Right hindlimb (tissue), 1 donor: ENCODE measurements around the gene P2RY6.

ENCODE experiments used
- DNase-seq: peaks from one replicate; pipeline ENCODE4 v3.0.0-alpha.2; 2018

P2RY6 gene

GRCh38 chr11:73237471-73238290 is 34.5 kb upstream of the P2RY6 start:
- peak; percentile 33 for DNase-seq

- DNase-seq = no peak
These were observed 33.0 kb upstream of the P2RY6 start for GRCh38 chr11:73239111-73239521.

GRCh38 chr11:73239571-73240189 is 32.5 kb upstream of the P2RY6 start:
- DNase-seq = no peak

GRCh38 chr11:73240190-73240781 is 31.9 kb upstream of the P2RY6 start:
- DNase-seq = peak; percentile 30

- DNase-seq = no peak
These were observed 30.8 kb upstream of the P2RY6 start for GRCh38 chr11:73241300-73241699.

DNA sequence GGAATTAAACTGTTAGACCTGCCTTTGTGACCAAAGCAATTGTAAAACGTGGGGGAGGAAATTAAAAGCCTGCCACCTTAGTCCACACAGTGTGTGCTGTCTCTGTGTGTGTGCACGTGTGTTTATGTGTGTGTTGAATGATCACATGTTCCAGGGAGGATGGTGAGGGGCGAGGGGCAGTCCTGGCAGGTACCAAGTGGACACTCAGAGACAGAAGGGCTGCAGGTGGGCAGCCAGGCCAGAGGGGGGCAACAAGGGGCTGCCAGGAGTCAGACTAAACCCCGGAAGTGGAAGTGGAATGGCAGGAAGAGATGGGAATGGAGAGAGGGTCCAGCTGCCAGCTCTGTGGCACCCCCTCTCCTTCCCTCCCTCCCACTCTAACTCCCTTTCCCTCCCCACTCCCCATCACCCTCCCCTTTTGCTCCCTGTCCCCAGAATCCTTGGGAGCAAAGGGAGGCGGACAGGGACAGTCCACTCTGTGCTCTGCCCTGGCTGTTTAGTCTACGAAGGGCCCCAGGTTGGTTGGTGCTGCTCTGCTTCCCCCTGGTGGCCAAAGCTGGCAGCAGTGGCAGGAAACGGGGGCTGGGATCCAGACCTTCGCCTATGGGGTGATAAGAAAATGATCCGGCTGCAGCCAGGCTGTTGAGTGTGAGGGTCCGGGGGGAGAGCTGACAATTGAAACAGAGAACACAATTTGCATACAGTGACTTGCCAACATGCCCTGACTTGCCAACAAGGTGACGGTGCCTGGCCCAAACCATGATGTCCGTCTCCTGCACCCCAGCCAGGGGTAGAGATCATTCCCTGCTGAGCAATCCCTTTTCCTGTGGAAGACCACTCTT is 29.7 kb upstream of the P2RY6 start:
- DNase-seq = peak; percentile 87

- DNase-seq = no peak
These were observed 29.0 kb upstream of the P2RY6 start for GRCh38 chr11:73243093-73243485.

DNA sequence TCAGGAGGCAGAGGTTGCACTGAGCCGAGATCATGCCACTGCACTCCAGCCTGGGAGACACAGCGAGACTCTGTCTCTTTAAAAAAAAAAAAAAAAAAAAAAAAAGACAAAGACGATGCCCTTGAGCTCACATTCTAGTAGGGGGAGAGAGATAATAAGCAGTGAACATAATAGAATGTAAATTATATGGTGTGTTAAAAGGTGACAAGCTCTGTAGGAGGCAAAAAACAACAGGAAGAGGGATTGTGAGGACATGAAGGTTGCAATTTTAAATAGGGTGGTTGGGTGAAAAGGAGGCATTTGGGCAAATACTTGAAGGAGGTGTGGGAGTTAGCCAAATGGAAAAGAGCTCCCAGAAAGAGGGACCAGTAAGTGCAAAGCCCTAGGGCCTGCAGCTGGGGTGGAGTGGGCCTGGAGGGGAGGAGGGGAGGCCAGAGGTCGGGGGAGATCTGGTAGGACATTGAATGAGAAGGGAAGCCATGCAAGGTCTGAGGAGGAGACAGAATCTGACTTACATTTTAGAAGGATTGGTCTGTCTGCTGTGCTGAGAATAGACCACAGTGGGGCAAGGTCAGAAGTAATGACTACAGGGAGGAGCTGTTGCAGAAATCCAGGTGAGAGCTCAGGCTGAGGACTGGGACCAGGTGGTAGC is 27.4 kb upstream of the P2RY6 start:
- DNase-seq = peak; percentile 1

- peak; percentile 8 for DNase-seq
These were observed 26.7 kb upstream of the P2RY6 start for GRCh38 chr11:73245461-73245860.

GRCh38 chr11:73246303-73246702 is 25.8 kb upstream of the P2RY6 start:
- DNase-seq = no peak

- peak; percentile 4 for DNase-seq
These were observed 23.5 kb upstream of the P2RY6 start for GRCh38 chr11:73248526-73249185.

DNA sequence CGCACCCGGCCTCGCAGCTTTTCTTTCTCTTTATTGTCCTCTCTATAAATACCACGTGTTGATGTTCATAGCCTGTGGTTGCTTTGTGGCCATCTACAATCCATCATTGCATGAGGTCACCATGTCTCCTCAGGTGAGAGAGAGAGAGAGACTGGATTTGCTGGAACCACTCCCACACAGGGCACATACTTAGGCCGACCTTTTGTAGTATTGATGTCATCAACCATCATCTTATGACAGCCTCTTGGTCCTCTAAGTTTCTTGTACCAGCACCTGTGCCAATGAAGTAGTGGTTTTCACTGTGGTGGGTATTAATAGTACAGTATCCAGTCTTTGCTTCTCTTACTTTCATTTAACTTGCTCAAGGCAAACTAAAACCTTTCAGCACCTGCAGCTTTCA is 22.8 kb upstream of the P2RY6 start:
- no peak for DNase-seq

GRCh38 chr11:73249853-73250783 is 22.0 kb upstream of the P2RY6 start:
- peak; percentile 16 for DNase-seq

DNA sequence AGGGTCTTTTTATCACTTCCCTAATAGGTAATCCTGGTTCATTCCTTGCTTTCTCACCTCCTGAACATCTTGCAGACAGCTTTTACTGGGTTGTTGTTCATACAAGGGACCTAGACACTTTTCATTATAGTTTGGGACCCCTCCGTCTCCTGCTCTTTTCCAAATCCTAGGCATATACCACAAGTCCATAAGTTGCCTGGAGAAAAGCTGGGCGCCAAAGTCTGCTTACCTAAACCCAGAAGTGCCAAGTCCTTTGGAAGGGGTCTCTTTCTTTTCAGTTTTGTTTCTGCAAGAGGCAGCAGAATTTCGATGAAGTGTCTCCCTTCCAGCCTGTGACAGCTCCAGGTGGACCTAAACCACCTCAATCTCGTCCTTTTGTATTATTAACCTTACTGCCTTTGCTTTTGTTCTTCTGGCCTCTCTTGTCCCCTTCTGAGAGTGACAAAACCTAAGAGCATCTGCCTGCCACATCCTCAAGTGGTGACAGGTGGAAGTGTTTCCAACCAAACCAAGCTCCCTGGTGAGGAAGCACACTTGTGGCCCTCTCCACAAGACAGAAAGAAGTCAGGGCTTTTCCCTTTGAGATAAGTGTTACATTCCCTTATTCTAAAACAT is 19.5 kb upstream of the P2RY6 start:
- peak; percentile 13 for DNase-seq

GRCh38 chr11:73257342-73258103 is 14.6 kb upstream of the P2RY6 start:
- DNase-seq = no peak

DNA sequence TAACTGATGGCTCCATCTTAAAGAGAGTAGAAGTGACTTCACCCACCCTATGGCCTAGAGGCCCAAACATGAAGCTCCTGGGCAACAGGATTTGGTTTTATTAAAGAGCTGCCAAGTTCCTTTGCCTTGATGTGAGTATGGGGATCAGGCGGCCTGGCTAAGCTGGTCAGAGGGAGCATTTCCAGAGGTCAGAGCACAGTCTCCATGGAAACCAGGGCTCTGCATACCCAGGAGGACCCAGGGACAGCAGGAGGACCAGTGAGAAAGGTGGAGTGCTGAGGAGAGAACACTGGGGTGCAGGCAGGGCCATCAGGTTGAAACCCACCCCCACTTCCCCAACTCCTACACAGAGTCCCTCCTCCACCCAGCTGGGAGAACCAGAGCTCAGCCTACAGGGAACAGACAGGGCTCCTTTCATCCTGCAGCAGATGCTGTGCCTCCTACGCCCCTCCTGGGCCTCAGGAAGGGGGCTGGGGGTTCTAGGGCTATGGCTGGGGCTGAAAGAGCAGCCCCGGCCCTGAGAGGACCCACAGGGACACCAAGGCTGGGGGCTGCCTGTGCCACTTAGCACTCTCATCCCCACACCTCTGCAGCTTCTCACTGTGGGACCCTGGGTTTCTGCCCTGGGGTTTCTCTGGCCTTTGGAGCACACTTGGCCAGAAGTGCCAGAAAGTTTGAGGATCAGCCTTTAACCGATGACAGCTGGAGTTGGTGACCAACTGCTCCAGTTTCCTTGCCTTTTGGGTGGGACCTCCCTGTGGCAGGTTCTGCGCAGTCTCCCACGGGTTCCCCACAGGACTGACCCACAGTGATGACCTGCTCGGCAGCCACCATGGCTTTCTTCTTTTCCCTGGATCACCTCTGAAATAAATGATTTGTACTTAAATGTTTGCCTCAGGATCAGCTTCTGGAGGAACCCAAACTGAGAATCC is 13.8 kb upstream of the P2RY6 start:
- peak; percentile 11 for DNase-seq

DNA sequence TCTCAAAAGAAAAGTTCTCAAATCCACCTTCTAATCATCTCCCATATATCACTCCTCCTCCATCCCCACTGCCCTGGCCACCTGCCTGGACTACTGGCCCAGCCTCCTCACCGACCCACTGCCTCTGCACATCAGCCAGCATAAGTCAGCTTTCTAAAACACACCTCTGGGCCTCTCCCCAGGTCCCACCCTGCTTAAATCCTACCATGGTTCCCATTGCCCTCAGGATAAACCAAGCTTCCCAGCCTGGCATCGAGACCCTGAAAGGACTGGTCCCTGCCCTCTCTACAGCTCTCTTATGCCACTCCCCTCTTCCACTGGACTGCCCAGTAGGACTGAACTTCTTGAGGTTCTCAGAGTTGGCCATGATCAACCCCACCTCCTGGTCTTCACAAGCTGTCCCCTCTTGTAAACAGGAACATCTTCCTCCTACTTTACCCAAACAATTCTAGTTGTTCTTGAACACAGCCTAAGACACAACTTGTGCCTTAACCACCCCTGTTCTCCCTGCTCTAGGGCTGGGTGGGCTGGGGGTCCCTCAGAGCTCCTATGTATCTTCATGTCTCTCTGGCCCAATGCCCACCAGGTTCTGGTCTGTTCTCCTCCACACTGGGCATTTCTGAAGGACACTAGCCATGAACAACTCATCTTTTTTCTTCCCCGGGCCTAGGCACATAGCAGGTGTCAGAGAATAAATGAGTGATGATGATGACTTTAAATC is 12.6 kb upstream of the P2RY6 start:
- DNase-seq = no peak

- no peak for DNase-seq
These were observed 12.0 kb upstream of the P2RY6 start for GRCh38 chr11:73260127-73260457.
